ENCODE data around the gene VSIR.

DNA sequence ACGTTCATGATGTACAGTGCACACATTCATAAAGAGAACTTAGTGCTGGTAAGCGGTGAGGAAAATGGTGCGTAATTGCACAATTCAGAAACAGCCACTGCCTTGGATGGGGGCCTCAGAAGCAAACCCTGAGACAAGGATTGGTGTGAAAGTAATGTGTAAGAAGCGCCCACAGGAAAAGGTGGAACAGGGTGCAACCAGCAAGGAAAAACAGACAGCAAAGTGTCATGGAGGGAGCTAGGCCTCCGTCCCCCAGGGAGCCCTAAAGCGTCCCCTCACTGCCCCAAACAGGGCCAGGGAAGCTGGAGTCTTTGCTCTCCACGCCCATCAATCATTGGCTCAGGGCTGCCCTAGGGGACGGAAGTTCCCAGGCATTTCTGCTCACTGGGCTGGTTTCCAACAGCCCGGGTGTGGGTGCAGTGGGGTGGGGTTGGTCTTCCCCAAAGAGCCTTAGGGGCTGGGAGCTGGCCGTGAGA is 44.1 kb downstream of the VSIR start:
- TF ChIP-seq CTCF (IDR thresholded peaks at IDR 0.05; ENCODE audit: low read depth, low read length) (no peak), EZH2phosphoT487 (IDR thresholded peaks at IDR 0.05; ENCODE audit: low read depth) (no peak)
